SK-N-MC (cell line): ENCODE measurements around the gene OR7A5.

Experiments
- EZH2 ChIP-seq: fragments of 200-600 bp; sonication (generic); IDR thresholded peaks from one replicate; pipeline ENCODE4 v1.6.1; 2017; ENCODE audit warnings: antibody characterized with exemption
- FOXP2 ChIP-seq: optimal IDR thresholded peaks from 2 replicates; pipeline ENCODE3; 2011; ENCODE audit warnings: mild to moderate bottlenecking, moderate library complexity; ENCODE audit not compliant: insufficient read depth; ENCODE audit errors: extremely low read length, control extremely low read depth
- POLR2AphosphoS5 ChIP-seq: IDR thresholded peaks from 2 replicates; pipeline ENCODE4 v1.6.1; 2012; ENCODE audit warnings: mild to moderate bottlenecking, low read depth, low read length, borderline replicate concordance

DNA sequence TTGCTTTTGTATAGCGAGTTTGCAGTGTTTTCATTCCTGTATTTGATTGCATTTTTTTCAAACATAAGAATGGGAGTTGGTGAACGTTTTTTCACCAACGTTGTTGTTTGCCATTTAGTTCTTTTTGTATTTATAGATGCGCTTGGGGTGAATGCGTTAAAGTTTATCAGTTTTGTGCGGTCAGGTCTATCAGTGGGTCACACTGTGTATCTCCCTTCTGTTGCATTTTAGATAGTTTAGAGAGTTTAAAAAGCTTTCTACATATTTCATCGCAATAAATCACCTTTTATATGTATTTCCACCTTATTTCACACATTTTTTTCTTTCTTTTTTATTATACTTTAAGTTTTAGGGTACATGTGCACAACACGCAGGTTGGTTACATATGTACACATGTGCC, 16.4 kb downstream of the OR7A5 start:
- TF ChIP-seq EZH2: no peak
- no peak for TF ChIP-seq POLR2AphosphoS5
- TF ChIP-seq FOXP2: no peak
